B cell (primary cell): ENCODE measurements around the gene ASTN1.

ENCODE experiments used
- CTCF ChIP-seq: fragments of 200-600 bp; IDR thresholded peaks from one replicate; pipeline ENCODE4 v1.8.0; 2022; ENCODE audit warnings: antibody characterized with exemption, mild to moderate bottlenecking
- EZH2 ChIP-seq: IDR thresholded peaks from 2 replicates; pipeline ENCODE4 v1.6.1; 2012; ENCODE audit warnings: borderline replicate concordance, low read depth, mild to moderate bottlenecking, moderate library complexity, low read length; ENCODE audit not compliant: insufficient read depth, poor library complexity, severe bottlenecking

- no peak for TF ChIP-seq EZH2
- no peak for TF ChIP-seq CTCF
These were observed 58.3 kb downstream of the ASTN1 start for GRCh38 chr1:177106196-177106595.
